ENCODE results near the gene RNU6-9. TPM values are rescaled to one million over a fixed set of nuclear protein-coding genes. Genes with fewer than 3 reads are reported as not detected.

Gene RNU6-9
- total RNA-seq, 4 donors from 2014 or later: not detected

DNA sequence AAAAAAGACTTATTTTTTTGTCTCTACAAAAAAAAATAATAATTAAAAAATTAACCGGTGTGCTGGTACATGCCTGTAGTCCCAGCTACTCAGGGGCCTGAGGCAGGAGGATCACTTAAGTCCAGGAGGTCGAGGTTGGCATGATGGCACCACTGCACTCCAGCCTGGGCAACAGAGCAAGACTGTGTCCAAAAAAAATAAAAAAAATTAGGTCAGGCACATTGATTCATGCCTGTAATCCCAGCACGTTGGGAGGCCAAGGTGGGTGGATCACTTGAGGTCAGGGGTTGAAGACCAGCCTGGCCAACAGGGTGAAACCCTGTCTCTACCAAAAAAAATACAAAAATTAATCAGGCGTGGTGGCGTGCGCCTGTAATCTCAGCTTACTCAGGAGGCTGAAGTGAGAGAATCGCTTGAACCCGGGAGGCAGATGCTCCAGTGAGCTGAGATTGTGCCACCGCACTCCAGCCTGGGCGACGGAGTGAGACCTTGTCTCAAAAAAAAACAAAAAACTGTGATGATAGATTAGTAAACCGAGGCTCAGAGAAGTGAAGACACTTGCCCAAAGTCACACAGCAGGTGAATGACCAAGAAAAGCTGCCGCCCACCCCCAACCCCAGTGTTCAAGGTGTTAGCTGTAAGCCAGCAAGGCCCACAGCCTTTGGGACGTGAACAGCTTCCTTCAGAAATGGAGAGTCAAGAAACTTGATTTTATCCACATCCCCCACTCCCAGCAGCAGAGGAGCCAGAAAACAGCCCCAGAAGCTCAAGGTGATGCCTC lies 9.4 kb downstream of the RNU6-9 start:
- no peak for DNase-seq (ENCODE audit: low spot score in 2 of 2)
- no peak for TF ChIP-seq POLR2A (IDR thresholded peaks at IDR 0.05)
- TF ChIP-seq, protein P1, sequence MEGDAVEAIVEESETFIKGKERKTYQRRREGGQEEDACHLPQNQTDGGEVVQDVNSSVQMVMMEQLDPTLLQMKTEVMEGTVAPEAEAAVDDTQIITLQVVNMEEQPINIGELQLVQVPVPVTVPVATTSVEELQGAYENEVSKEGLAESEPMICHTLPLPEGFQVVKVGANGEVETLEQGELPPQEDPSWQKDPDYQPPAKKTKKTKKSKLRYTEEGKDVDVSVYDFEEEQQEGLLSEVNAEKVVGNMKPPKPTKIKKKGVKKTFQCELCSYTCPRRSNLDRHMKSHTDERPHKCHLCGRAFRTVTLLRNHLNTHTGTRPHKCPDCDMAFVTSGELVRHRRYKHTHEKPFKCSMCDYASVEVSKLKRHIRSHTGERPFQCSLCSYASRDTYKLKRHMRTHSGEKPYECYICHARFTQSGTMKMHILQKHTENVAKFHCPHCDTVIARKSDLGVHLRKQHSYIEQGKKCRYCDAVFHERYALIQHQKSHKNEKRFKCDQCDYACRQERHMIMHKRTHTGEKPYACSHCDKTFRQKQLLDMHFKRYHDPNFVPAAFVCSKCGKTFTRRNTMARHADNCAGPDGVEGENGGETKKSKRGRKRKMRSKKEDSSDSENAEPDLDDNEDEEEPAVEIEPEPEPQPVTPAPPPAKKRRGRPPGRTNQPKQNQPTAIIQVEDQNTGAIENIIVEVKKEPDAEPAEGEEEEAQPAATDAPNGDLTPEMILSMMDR (IDR thresholded peaks at IDR 0.05): no peak
- WGBS, 2 donors: 88 to 91% methylated on average over 14 of the region's 14 CpGs
- intact Hi-C loops (cut with DNase I; ENCODE audit: low total_unique reads): no loop called here
- H3K4me3 ChIP-seq (ENCODE audit: low read depth, poor library complexity, severe bottlenecking): no peak overlapping the region

DNA sequence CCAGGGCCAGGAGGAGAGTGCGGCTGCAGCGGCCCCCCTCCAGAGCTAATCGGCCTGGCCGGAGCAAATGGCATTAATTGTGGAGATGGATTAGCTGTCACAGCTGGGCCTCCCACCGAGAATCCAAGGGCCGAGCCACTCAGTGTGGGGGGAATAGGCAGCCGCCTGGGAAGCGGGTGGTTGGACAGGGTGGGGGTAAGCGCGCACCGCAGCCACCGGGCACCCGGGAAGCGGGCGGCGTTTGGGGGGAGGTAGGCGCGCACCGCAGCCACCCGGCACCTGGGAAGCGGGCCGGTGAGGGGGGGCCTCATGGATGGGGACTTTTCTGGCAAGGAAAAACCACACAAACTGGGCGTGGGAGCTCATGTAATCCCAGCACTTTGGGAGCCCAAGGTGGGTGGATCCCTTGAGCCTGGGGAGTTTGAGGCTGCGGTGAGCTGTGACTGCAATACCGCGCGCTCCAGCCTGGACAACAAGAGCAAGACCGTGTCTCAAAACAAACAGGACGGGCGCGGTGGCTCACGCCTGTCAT lies 10.0 kb downstream of the RNU6-9 start:
- no peak overlapping the region for H3K4me3 ChIP-seq (ENCODE audit: low read depth, poor library complexity, severe bottlenecking)
- WGBS, 2 donors: 77 to 84% methylated on average over 32 of the region's 32 CpGs
- TF ChIP-seq, protein P1 (IDR thresholded peaks at IDR 0.05): no peak
- TF ChIP-seq POLR2A (IDR thresholded peaks at IDR 0.05): no peak
- intact Hi-C loops (cut with DNase I; ENCODE audit: low total_unique reads): no loop called here
- no peak for DNase-seq (ENCODE audit: low spot score in 2 of 2)

GRCh38 chr19:904545-904944 lies 11.3 kb downstream of the RNU6-9 start:
- no peak overlapping the region for H3K4me3 ChIP-seq (ENCODE audit: low read depth, poor library complexity, severe bottlenecking)
- TF ChIP-seq, protein P1 (IDR thresholded peaks at IDR 0.05): no peak
- TF ChIP-seq POLR2A (IDR thresholded peaks at IDR 0.05): no peak
- intact Hi-C loops (cut with DNase I; ENCODE audit: low total_unique reads): no loop called here
- no peak for DNase-seq (ENCODE audit: low spot score in 2 of 2)
- 91 to 93% methylated on average over 8 of the region's 8 CpGs for WGBS, 2 donors

DNA sequence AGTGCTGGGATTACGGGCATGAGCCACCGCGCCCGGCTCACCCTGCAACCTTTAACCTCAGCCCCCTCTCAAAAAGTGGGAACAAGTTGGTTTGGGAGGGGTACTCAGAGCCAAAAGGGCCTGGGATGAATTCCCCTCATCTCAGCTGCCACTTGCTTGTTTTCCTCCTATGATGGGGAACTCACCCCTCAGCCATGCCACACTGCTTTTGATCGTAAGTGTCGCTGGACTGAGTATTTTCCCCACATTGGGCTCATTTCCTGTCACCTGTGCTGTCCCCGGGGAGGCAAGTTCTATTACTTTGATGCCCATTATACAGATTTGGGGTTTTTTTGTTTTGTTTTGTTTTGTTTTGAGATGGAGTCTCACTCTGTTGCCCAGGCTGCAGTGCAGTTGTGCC lies 13.2 kb downstream of the RNU6-9 start:
- no peak for DNase-seq (ENCODE audit: low spot score in 2 of 2)
- TF ChIP-seq, protein P1 (IDR thresholded peaks at IDR 0.05): no peak
- no peak for TF ChIP-seq POLR2A (IDR thresholded peaks at IDR 0.05)
- H3K4me3 ChIP-seq (ENCODE audit: low read depth, poor library complexity, severe bottlenecking): no peak overlapping the region
- 94 to 96% methylated on average over 7 of the region's 7 CpGs for WGBS, 2 donors
- intact Hi-C loops (cut with DNase I; ENCODE audit: low total_unique reads): no loop called here

- DNase-seq (ENCODE audit: low spot score in 2 of 2): no peak
- H3K4me3 ChIP-seq (ENCODE audit: low read depth, poor library complexity, severe bottlenecking): no peak overlapping the region
- 72 to 82% methylated on average over 12 to 14 of the region's 14 CpGs for WGBS, 2 donors
- intact Hi-C loops (cut with DNase I; ENCODE audit: low total_unique reads): no loop called here
- TF ChIP-seq, protein P1 (IDR thresholded peaks at IDR 0.05): no peak
Observed at GRCh38 chr19:907183-907853, 14.0 kb downstream of the RNU6-9 start.
